Gastroesophageal sphincter (tissue), 4 donors: ENCODE results near the gene ZBTB17. TPM values are rescaled to one million over a fixed set of nuclear protein-coding genes. Genes with fewer than 3 reads are reported as not detected.
A peak's percentile ranks its signal among the peaks of the same experiment; 100 is the strongest.
"Not testable (repeated sequence)": the region's sequence is repeated elsewhere in the genome, so short reads cannot be mapped to it uniquely, and the experiment has no call there.

Source experiments
- ATAC-seq: fragments of 150-250 bp; one replicate; pipeline ENCODE4 v1.9.1; 2016; ENCODE audit warnings: mild to moderate bottlenecking, moderate library complexity
- H3K27ac ChIP-seq, 4 donors: fragments of 200-600 bp; sonication (generic) in 3 of 4; 1 replicate in 3 of 4; 2 replicates in 1 of 4; pipeline ENCODE4 v1.5.1; 2016 to 2019
- H3K27me3 ChIP-seq: fragments of 200-600 bp; sonication (generic); one replicate; pipeline ENCODE4 v1.5.1; 2019
- H3K36me3 ChIP-seq, 2 donors: fragments of 200-600 bp; sonication (generic); one replicate each; pipeline ENCODE4 v1.5.1; 2019; ENCODE audit warnings: control low read depth in 1 of 2
- H3K4me1 ChIP-seq, 3 donors: fragments of 200-600 bp; sonication (generic); 1 replicate in 2 of 3; 2 replicates in 1 of 3; pipeline ENCODE4 v1.5.1; 2016 to 2019; ENCODE audit warnings: control low read depth in 2 of 3
- H3K4me3 ChIP-seq, 2 donors: fragments of 200-600 bp; sonication (generic); one replicate each; pipeline ENCODE4 v1.5.1; 2019; ENCODE audit warnings: mild to moderate bottlenecking in 1 of 2, moderate library complexity in 1 of 2
- H3K9me3 ChIP-seq, 3 donors: fragments of 200-600 bp; sonication (generic); one replicate each; pipeline ENCODE4 v1.5.1; 2017 to 2019; ENCODE audit warnings: control low read depth in 2 of 3
- CTCF ChIP-seq, 4 experiments: fragments of 200-600 bp in 2 of 4; fragments of 450-650 bp in 2 of 4; sonication (generic) in 1 of 4; IDR thresholded peaks; one replicate each; pipeline ENCODE4 v1.5.1; 2017 to 2019; ENCODE audit warnings: antibody characterized with exemption in 4 of 4, mild to moderate bottlenecking in 2 of 4, moderate library complexity in 2 of 4
- EP300 ChIP-seq: sonication (generic); formaldehyde crosslinking; IDR thresholded peaks from one replicate; pipeline ENCODE4 v1.6.1; 2017; ENCODE audit warnings: antibody characterized with exemption, mild to moderate bottlenecking
- POLR2A ChIP-seq, 2 donors: fragments of 450-650 bp; IDR thresholded peaks; one replicate each; pipeline ENCODE4 v1.6.1; 2017; ENCODE audit warnings: antibody characterized with exemption in 2 of 2, mild to moderate bottlenecking in 2 of 2, moderate library complexity in 1 of 2
- POLR2AphosphoS5 ChIP-seq: sonication (generic); formaldehyde crosslinking; IDR thresholded peaks from one replicate; pipeline ENCODE4 v1.6.1; 2017; ENCODE audit warnings: antibody characterized with exemption
- WGBS, 2 donors: methylation state at CpG; one replicate each; pipeline ENCODE4 v1.1.5; 2018; ENCODE audit warnings: low coverage in 1 of 2; 5-methylcytosine and 5-hydroxymethylcytosine counted together
- total RNA-seq, 4 donors: library from RNA; depleted of rRNA; stranded (reverse); fragments of >200 nt; gene quantifications; one replicate each; pipeline ENCODE4 v1.1.0, GENCODE V29; 2016

The ZBTB17 gene
- total RNA-seq, 4 donors from 2014 or later, result 24.0 to 65.7 (median 29.0) TPM

DNA sequence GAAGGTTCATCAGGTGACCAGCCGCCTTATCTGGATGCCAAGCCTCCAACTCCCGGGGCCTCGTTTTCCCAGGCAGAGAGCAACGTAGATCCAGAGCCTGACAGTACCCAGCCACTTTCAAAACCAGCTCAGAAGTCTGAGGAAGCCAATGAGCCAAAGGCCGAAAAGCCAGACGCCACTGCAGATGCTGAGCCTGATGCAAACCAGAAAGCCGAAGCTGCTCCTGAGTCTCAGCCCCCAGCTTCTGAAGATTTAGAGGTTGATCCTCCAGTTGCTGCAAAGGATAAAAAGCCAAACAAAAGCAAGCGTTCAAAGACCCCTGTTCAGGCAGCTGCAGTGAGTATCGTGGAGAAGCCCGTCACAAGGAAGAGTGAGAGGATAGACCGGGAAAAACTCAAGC, 44.5 kb downstream of the ZBTB17 start:
- Histone ChIP-seq H3K36me3 (peaks cover 0 to 100% of the 10 kb centered on the region in 2 donors), H3K27me3 (no peaks in the 10 kb centered on the region), H3K9me3 (no peaks in the 10 kb centered on the region), H3K4me3 (no peak overlapping the region), H3K4me1 (peaks cover 0 to 15% (median 0%) of the 10 kb centered on the region in 3 donors), H3K27ac (no peak overlapping the region)
- TF ChIP-seq POLR2A (IDR thresholded peaks at IDR 0.05) (no peak), CTCF (IDR thresholded peaks at IDR 0.05) (no peak), EP300 (no peak), POLR2AphosphoS5 (no peak)
- WGBS, 2 donors, result 93% methylated on average over 5 of the region's 11 CpGs
- ATAC-seq, result no peak

DNA sequence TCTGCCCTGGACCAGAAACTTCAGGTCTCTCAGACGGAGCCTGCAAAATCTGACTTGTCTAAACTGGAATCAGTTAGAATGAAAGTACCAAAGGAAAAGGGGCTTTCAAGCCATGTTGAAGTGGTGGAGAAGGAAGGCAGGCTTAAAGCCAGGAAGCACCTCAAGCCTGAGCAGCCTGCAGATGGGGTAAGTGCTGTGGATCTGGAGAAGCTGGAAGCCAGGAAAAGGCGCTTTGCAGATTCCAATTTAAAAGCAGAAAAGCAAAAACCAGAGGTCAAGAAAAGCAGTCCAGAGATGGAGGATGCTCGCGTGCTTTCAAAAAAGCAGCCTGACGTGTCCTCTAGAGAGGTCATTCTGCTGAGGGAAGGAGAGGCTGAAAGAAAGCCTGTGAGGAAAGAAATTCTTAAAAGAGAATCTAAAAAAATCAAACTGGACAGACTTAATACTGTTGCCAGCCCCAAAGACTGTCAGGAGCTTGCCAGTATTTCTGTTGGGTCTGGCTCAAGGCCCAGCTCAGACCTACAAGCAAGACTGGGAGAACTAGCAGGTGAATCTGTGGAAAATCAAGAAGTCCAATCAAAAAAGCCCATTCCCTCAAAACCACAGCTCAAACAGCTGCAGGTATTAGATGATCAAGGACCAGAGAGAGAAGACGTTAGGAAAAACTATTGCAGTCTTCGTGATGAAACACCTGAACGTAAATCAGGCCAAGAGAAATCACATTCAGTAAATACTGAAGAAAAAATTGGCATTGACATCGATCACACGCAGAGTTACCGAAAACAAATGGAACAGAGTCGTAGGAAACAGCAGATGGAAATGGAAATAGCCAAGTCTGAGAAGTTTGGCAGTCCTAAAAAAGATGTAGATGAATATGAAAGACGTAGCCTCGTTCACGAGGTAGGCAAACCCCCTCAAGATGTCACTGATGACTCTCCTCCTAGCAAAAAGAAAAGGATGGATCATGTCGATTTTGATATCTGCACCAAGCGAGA, 46.6 kb downstream of the ZBTB17 start:
- TF ChIP-seq POLR2AphosphoS5, result no peak
- no peak for TF ChIP-seq EP300
- no peak for TF ChIP-seq POLR2A (IDR thresholded peaks at IDR 0.05)
- no peak for TF ChIP-seq CTCF (IDR thresholded peaks at IDR 0.05)
- Histone ChIP-seq H3K4me3 (no peak overlapping the region), H3K4me1 (peaks cover 0 to 15% (median 0%) of the 10 kb centered on the region in 3 donors), H3K36me3 (peaks cover 0 to 97% of the 10 kb centered on the region in 2 donors), H3K27ac (peak overlapping the region in 2 of 4 donors; percentile 5 to 58), H3K27me3 (no peaks in the 10 kb centered on the region), H3K9me3 (no peaks in the 10 kb centered on the region)
- ATAC-seq, result no peak
- WGBS, 2 donors, result 67 to 88% methylated on average over 13 of the region's 17 CpGs

- H3K9me3 ChIP-seq, H3K4me3 ChIP-seq, H3K27me3 ChIP-seq, ATAC-seq, H3K27ac ChIP-seq: not testable (repeated sequence)
- peaks cover 0 to 97% of the 10 kb centered on the region in 2 donors for H3K36me3 ChIP-seq
- 69 to 90% methylated on average over 2 to 8 of the region's 8 CpGs for WGBS, 2 donors
- H3K4me1 ChIP-seq, result peaks cover 0 to 15% (median 0%) of the 10 kb centered on the region in 3 donors
Observed at GRCh38 chr1:15926448-15926847, 49.5 kb downstream of the ZBTB17 start.

DNA sequence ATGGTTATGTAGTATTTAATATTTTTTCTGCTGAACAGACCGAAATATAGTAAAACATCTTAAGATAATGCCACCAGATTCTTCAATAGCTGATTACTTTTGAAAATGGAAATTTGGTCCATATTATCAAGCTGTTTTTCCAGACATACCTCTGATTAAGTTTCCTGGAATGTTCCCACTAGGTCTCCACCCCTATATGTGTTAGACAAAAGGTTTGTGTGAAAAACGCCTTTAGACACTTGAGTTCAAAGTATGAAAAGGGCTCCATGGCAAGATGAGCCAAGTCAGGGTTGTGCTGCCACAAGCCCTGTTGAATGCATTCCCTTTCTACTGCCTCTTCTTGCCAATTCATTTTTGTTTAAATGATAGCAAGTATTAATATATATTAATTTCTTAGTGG, 52.7 kb downstream of the ZBTB17 start:
- WGBS, 2 donors, result 85 to 89% methylated on average over 2 of the region's 2 CpGs
- H3K27ac ChIP-seq, result no peak overlapping the region
- peaks cover 0 to 97% of the 10 kb centered on the region in 2 donors for H3K36me3 ChIP-seq
- no peaks in the 10 kb centered on the region for H3K4me1 ChIP-seq
- H3K9me3 ChIP-seq, result no peaks in the 10 kb centered on the region
- ATAC-seq, result no peak
- H3K4me3 ChIP-seq, result no peak overlapping the region
- TF ChIP-seq POLR2A (IDR thresholded peaks at IDR 0.05) (no peak), EP300 (no peak), POLR2AphosphoS5 (no peak), CTCF (IDR thresholded peaks at IDR 0.05) (no peak)
- no peaks in the 10 kb centered on the region for H3K27me3 ChIP-seq

- TF ChIP-seq EP300 (no peak), POLR2AphosphoS5 (no peak), CTCF (IDR thresholded peaks at IDR 0.05) (no peak), POLR2A (IDR thresholded peaks at IDR 0.05) (no peak)
- Histone ChIP-seq H3K27me3 (no peaks in the 10 kb centered on the region), H3K27ac (peak overlapping the region in 1 of 4 donors; percentile 10), H3K4me3 (no peak overlapping the region), H3K9me3 (no peaks in the 10 kb centered on the region), H3K4me1 (peaks cover 0 to 30% (median 3%) of the 10 kb centered on the region in 3 donors), H3K36me3 (peaks cover 0 to 97% of the 10 kb centered on the region in 2 donors)
- no peak for ATAC-seq
- WGBS, 2 donors, result 87 to 88% methylated on average over 11 of the region's 11 CpGs
Observed at GRCh38 chr1:15918962-15919715, 56.8 kb downstream of the ZBTB17 start.
